GM10847 (cell line): Measurements from ENCODE around the gene ZNF621.

ENCODE experiments used
- POLR2A ChIP-seq: IDR thresholded peaks from 2 replicates; pipeline ENCODE4 v1.6.1; 2011; ENCODE audit not compliant: insufficient read length; ENCODE audit errors: extremely low read depth

Gene ZNF621

DNA sequence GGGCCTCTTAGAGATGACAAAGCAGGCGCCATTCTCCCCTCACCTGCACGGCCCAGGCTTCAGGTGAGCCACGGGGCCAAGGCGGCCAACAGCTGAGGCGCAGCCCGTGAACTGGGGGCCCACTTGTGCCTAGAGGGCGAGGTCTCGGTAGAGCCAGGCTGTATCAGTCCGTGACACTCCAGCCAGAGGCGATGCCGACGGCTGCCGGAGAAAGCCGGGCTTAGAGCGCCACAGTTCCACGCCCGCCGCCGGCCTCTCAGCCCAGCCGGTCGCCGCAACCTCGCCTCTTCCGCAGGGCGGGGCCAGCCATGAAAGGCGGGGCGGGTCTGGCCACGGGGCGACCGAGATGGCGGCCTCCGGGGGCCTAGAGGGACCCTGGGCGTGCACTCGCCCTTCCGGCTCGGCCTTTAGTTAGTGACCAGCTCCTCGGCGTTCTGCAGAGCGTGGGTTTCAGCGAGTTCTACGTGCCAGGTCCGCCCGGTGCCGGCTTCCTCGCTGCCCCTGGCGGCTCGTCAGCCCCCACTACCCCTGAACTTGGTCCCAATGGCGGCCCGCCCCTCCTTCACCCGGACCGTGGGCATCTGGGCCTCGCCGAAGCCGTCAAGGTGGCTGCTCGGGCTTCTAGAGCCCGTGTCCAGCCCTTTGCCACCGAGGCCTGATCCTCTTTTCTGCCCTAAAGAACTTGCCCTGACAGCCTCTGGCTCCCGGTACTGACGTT is at the start of gene ZNF621:
ZNF621 (plus strand) TSS at position 393 of the 718 bp plus-strand sequence. CDS start 881 bp downstream, outside the sequence.
- peak; percentile 92 for TF ChIP-seq POLR2A

DNA sequence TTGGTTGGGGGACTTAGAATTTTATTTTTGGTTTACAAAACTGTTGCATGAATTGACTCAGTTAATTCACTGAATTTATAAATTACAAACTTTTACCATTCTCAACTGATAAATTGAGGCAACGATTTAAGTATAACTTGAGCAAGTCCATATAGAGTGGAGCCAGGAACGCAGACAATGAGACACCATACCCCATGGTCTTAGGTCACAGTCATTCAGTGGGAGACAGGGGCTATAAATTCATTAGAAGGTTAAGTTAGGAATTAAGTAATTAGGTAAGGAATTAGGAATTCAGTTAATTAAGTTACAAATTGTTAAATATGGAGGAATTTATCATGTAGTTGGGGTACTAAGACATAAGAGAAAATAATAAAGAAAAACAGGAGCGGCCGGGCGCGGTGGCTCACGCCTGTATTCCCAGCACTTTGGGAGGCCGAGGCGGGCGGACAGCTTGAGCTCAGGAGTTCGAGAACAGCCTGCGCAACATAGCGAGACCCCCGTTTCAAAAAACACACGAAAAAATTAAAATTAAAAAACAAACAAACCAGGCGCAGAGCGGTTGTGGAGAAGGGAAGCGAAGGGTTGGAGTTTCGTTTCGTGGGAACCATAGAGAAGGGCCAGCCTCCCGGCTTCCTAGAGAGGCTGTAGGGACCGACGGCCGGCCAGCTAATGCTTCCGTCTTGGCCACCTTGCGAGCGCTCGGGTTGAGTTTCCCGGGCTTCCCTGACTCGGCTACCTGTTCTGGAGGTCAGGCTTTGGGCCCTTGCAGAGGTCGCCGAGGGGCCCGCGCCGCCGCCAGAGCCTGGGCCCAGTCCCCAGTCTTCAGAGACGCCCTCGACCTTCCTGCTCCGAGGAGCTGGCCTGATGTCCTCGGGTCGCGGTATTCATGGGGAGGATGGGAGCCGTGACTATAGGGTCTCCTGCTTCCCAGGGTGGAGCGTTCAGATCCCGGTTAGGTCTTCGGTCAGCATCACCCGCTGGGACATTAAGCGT is 48.0 kb upstream of the ZNF621 start, which contains the start of gene ZNF619:
ZNF619 (plus strand) TSS at position 645 of the 993 bp plus-strand sequence. CDS start 858 bp downstream, outside the sequence.
- peak; percentile 56 for TF ChIP-seq POLR2A

DNA sequence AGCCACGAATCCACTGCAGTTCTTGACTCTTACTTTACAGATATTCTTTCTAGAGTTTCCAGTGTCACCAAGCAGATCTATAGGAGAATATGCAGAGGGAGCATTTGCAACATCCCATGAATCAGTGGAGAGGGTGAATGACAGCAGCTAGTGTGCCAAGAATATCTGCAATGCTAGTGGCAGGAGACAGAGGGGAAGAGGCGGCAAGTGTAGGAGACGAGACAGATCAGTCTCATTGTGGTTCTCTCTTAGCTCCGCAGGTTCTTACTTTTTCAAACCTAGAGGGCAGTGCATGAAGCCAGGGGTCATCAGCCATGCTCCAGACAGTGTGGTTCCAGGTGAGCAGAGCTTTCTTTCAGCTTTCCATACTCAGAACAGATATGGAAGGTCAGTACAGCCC is 47.1 kb upstream of the ZNF621 start:
- TF ChIP-seq POLR2A, result no peak

DNA sequence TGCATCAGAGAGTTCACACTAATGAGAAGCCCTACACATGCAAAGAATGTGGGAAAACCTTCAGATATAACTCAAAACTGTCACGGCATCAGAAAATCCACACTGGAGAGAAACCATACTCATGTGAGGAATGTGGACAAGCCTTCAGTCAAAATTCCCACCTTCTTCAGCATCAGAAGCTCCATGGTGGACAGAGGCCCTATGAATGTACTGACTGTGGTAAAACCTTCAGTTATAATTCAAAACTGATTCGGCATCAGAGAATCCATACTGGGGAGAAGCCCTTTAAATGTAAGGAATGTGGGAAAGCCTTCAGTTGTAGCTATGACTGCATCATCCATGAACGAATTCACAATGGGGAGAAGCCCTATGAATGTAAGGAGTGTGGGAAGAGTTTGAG is 37.6 kb upstream of the ZNF621 start:
- no peak for TF ChIP-seq POLR2A

DNA sequence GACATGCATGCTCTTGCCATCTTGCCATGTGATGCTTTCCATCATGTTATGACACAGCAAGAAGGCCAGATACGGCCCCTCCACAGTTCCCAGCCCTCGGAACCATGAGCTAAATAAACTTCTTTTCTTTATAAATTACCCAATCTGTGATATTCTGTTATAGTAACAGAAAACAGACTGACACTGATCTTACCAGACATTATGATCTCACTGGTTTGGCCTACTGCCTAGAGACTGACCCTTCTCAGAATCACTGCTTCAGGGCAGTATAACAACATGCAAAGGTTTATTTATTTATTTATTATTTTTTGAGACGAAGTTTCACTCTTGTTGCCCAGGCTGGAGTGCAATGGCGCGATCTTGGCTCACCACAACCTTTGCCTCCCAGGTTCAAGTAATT is 33.8 kb upstream of the ZNF621 start:
- no peak for TF ChIP-seq POLR2A

DNA sequence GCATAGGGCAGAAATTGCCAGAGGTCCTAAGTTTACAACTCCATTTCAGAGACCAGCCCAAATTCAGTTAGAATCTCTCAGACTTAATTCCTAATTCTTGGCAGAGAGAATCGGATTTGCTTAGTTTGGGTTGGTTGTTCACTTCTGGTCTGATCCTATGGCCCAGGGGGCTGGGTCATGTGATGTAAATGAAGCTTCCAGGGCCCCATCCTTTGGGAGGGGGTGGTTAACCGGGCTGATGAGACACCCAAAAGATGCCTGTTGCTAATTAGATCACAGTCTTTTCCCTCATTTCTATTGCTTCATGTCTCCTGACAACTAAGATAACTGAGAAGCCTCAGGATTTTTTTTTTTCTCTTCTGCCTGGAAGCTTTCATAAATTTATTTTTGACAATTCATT is 30.1 kb upstream of the ZNF621 start:
- TF ChIP-seq POLR2A, result no peak

DNA sequence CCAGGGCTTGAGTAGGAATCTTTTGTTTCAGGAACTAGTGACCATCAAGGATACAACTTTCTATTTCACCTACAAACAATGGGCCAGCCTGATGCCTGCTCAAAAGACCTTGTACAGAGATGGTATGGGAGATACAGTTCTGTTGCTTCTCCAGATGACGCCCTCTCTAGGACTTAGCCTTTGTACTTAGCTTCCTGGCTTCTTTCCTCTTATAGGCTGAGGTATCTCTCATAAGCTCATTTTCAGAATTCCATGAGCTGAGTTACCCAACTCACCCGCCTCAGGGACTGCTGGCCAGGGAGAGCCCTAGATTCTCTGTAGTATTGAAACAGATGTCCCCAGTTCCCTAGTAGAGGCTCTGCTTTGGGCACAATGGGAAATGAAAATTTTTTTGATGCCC is 27.5 kb upstream of the ZNF621 start:
- TF ChIP-seq POLR2A, result no peak

DNA sequence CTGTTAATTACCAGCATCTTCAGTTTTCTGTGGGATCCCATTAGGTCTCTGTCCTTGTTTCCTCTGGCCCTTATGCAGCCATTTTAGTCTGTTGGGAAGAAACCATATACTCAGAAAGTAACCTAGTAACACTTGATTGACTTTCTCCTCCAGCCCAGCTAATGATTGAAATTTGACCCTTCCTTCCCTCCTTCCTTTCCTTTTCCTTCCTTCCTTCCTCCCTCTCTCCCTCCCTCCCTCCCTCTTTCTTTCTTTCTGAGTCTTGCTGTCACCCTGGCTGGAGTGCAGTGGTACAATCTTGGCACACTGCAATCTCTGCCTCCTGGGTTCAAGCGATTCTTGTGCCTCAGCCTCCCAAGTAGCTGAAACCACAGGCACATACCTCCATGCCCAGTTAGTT is 24.8 kb upstream of the ZNF621 start:
- no peak for TF ChIP-seq POLR2A

DNA sequence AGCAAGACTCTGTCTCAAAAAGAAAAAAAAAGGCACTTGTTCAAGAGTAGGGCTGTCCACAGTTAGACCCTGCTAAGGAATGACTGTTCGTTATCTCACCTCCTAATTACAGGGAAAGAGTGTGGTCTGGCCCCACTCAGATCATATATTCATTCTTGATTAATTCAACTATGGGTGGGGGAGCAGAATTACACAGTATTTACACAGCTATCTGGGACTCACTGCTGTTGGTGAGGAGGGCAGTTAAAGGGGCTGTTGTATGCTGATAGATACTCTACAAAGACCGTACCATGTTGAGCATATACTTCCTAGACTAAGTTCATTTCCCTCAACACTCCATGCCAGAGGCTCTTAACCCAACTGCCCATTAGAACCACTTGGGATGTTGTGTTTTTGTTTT is 22.7 kb upstream of the ZNF621 start:
- no peak for TF ChIP-seq POLR2A

DNA sequence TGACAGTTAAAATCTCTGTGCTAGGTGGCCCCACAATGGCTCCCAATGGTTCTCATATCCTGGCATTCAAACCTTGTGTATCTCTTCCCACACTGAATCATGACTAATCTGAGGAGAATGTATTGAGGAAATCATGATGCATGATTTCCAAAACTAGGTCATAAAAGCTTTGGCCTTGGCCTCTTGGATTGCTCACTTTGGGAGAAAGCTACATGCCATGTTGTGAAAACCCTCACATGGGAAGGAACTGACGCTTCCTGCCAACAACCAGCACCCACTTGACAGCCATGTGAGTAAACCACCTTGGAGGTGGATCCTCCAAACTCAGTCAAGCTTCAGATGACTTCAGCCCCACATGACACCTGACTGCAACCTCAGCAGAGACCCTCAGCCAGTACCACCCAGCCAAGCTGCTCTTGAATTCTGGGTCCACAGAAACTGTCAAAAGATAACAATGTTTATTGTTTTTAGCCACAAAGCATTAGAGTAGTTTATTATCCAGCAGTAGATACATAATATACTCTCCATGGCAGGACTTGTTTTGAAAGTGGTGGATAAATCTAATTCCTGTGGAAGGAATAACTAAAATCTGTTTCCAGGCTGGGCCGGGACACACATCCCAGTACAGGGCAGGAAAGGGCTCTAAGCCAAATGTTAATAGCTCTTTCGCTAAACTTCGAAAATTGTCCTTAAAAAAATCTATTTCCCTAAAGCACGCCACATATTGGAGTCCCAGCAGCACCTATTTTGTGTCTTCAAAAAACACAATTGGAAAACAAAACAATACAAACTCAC is 19.9 kb upstream of the ZNF621 start:
- TF ChIP-seq POLR2A, result no peak

DNA sequence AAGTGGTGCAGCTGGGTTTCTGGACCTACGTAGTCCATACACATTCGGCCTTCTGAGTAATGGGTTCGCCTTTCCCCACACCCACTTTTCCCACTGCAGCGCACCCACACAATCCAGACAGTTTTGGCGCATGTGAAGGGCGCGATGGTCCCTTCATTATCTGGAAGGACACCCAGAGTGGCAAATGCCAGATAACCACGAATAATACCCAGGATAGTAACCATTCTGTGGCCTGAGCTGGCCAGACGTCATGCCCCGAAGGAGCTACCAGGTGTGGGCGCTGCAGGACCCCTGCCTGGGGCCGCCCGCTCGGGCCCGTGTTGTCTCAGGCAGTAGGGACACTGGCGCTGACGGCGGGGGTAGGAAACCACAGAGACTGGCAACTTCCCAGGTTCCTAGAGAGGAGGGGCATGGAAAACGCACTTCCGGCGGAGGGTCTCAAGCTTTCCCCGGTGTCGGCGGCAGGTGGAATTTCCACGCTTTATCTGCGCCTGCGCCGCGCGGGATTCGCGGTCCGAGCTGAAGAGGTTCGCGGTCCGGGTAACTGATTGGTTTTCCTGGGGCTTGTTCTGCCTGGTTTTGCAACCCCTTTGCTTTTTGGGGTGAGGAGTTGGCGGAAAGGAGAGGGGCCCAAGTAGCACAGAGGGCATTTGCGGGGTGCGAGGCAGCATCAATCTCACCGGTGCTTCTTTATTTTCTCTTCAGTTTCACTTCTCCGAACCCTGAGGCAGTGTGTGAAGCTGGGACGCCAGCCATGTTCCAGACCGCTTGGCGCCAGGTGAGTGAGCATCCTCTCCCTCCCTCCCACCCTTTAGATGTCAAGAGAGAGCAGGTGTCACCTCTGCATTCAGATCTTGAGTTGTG is 18.9 kb upstream of the ZNF621 start, which contains the start of gene ZNF620:
ZNF620 (plus strand) TSS at position 441 of the 864 bp plus-strand sequence; CDS start at position 755, 314 bp downstream.
- TF ChIP-seq POLR2A, result no peak

DNA sequence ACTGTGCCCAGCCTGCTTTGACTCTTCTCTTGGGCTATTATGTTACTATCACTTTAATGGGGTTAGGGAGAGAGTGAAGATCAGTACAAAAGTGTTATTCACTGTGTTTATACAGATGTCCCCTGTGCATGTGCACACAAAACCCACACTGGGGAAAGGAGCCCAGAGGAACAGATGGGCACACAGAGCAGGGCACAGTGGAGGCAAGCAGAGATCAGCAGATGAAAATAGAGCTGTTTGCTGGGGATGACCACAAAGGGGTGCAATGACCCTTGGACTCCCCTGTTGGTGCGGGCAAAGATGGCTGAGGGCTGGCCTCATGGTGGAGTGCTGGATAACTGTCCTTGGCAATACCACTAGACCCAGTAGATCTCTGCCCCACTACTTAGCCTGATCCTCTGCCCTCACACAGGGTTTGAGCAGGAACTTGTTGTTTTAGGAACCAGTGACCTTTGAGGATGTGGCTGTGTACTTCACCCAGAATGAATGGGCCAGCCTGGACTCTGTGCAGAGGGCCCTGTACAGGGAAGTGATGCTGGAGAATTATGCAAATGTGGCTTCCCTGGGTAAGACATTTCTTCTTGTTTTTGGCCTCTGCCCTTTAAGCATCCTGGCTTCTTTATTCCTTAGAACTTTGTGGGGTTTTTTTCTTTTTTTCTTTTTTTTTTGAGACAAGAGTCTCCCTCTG is 13.6 kb upstream of the ZNF621 start:
- TF ChIP-seq POLR2A, result no peak

DNA sequence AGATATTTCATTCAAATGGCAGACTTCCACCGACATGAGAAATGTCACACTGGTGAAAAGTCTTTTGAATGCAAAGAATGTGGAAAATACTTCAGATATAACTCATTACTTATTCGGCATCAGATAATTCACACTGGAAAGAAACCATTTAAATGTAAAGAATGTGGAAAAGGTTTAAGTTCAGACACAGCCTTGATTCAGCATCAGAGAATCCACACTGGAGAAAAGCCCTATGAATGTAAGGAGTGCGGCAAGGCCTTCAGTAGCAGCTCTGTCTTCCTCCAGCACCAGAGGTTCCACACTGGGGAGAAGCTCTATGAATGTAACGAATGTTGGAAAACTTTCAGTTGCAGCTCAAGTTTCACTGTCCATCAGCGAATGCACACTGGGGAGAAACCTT is 8.6 kb upstream of the ZNF621 start:
- TF ChIP-seq POLR2A, result no peak

DNA sequence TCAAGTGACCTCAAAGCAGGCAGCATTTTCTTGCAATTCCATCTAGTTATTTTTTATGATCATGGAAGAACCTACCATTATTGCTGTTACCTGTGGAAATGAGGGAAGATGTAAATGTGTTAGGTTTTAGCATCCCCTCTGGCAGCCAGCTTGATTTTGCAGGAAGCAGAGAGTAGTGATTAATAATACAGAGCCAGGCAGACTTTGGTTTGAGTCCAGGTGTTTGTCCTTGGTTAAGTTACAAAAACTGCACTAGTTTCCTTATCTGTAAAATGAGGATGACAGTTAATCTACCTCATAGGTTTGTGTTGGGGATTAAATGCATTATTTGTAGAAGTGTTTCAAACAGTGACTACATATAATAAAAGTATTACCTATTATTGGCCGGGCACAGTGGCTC is 6.7 kb upstream of the ZNF621 start:
- TF ChIP-seq POLR2A, result no peak

DNA sequence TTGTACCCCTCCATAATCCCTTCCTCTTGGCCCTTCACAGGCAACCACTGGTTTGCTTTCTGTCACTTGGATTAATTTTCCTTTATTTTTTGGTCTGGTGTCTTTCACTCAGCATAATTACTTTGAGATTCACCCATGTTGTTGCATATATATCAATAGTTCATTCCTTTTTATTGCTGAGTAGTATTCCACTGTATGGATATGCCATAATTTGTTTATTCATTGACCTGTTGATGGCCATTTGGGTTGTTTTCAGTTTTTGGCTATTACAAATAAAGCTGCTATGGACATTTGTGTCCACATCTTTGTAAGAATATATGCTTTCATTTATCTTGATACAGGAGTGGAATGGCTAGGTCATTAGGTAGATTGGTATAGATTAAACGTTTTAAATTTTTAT is 5.9 kb upstream of the ZNF621 start:
- no peak for TF ChIP-seq POLR2A
